Muscle layer of duodenum (tissue), 2 donors: ENCODE measurements around the gene IRF1.
"Not testable (repeated sequence)": the region's sequence is repeated elsewhere in the genome, so short reads cannot be mapped to it uniquely, and the experiment has no call there.

Experiments
- H3K27ac ChIP-seq: one replicate; pipeline ENCODE4 v1.7.0; 2013; ENCODE audit warnings: mild to moderate bottlenecking, low read length
- H3K27me3 ChIP-seq: one replicate; pipeline ENCODE4 v1.7.0; 2013; ENCODE audit warnings: low read depth, mild to moderate bottlenecking, control low read depth, low read length
- H3K36me3 ChIP-seq, 2 donors: one replicate each; pipeline ENCODE4 v1.7.0; 2013; ENCODE audit warnings: low read length in 2 of 2, control low read depth in 1 of 2, mild to moderate bottlenecking in 1 of 2; ENCODE audit not compliant: insufficient read depth in 2 of 2, control insufficient read depth in 1 of 2
- H3K4me1 ChIP-seq, 2 donors: one replicate each; pipeline ENCODE4 v1.7.0; 2013; ENCODE audit warnings: low read length in 2 of 2, mild to moderate bottlenecking in 2 of 2, control low read depth in 1 of 2, moderate library complexity in 1 of 2; ENCODE audit not compliant: insufficient read depth in 2 of 2, control insufficient read depth in 1 of 2
- H3K4me3 ChIP-seq, 2 donors: one replicate each; pipeline ENCODE4 v1.7.0; 2013; ENCODE audit warnings: low read length in 2 of 2, low read depth in 1 of 2, mild to moderate bottlenecking in 1 of 2
- H3K9me3 ChIP-seq, 2 donors: one replicate each; pipeline ENCODE4 v1.7.0; 2013; ENCODE audit warnings: low read length in 2 of 2, control low read depth in 1 of 2, mild to moderate bottlenecking in 1 of 2; ENCODE audit not compliant: control insufficient read depth in 1 of 2
- donor health status: healthy.

The IRF1 gene

GRCh38 chr5:132490484-132491367, at the start of gene IRF1:
Gene IRF1 (minus strand): TSS chr5:132490773. CDS start chr5:132489478, 1,295 bp downstream.
- H3K27ac ChIP-seq, result peak within 1 kb of the TSS; percentile 92
- H3K27me3 ChIP-seq, result no peaks in the 10 kb centered on the region
- peaks cover 21 to 35% of the 10 kb centered on the region in 2 donors for H3K36me3 ChIP-seq
- peak within 1 kb of the TSS; percentile 80 to 89 for H3K4me3 ChIP-seq
- no peaks in the 10 kb centered on the region for H3K9me3 ChIP-seq
- H3K4me1 ChIP-seq, result peaks cover 43 to 53% of the 10 kb centered on the region in 2 donors

GRCh38 chr5:132540149-132540548, 49.6 kb upstream of the IRF1 start:
- H3K27ac ChIP-seq, result no peak overlapping the region
- H3K27me3 ChIP-seq, result no peaks in the 10 kb centered on the region
- H3K36me3 ChIP-seq, result no peaks in the 10 kb centered on the region
- no peak overlapping the region for H3K4me3 ChIP-seq
- no peaks in the 10 kb centered on the region for H3K4me1 ChIP-seq
- H3K9me3 ChIP-seq, result no peaks in the 10 kb centered on the region

- H3K27ac ChIP-seq, result no peak overlapping the region
- H3K4me3 ChIP-seq, result no peak overlapping the region
- no peaks in the 10 kb centered on the region for H3K27me3 ChIP-seq
- H3K9me3 ChIP-seq, result no peaks in the 10 kb centered on the region
- no peaks in the 10 kb centered on the region for H3K4me1 ChIP-seq
- no peaks in the 10 kb centered on the region for H3K36me3 ChIP-seq
These were observed 49.1 kb upstream of the IRF1 start for GRCh38 chr5:132539716-132540115.

- no peaks in the 10 kb centered on the region for H3K4me1 ChIP-seq
- H3K36me3 ChIP-seq, result no peaks in the 10 kb centered on the region
- no peaks in the 10 kb centered on the region for H3K9me3 ChIP-seq
- H3K4me3 ChIP-seq, result no peak overlapping the region
- H3K27me3 ChIP-seq, result no peaks in the 10 kb centered on the region
- H3K27ac ChIP-seq, result no peak overlapping the region
These were observed 40.4 kb upstream of the IRF1 start for GRCh38 chr5:132530946-132531345.

GRCh38 chr5:132528866-132529634, 38.5 kb upstream of the IRF1 start:
- no peak overlapping the region for H3K27ac ChIP-seq
- no peaks in the 10 kb centered on the region for H3K36me3 ChIP-seq
- no peaks in the 10 kb centered on the region for H3K9me3 ChIP-seq
- H3K4me1 ChIP-seq, result no peaks in the 10 kb centered on the region
- H3K4me3 ChIP-seq, result no peak overlapping the region
- H3K27me3 ChIP-seq, result no peaks in the 10 kb centered on the region

- H3K4me1 ChIP-seq, result no peaks in the 10 kb centered on the region
- H3K9me3 ChIP-seq, result no peaks in the 10 kb centered on the region
- H3K27me3 ChIP-seq, result no peaks in the 10 kb centered on the region
- no peak overlapping the region for H3K27ac ChIP-seq
- H3K4me3 ChIP-seq, result no peak overlapping the region
- no peaks in the 10 kb centered on the region for H3K36me3 ChIP-seq
These were observed 37.4 kb upstream of the IRF1 start for GRCh38 chr5:132528021-132528420.

- H3K27me3 ChIP-seq, result no peaks in the 10 kb centered on the region
- H3K4me3 ChIP-seq, result no peak overlapping the region
- H3K4me1 ChIP-seq, result no peaks in the 10 kb centered on the region
- H3K36me3 ChIP-seq, result no peaks in the 10 kb centered on the region
- H3K9me3 ChIP-seq, result no peaks in the 10 kb centered on the region
- no peak overlapping the region for H3K27ac ChIP-seq
These were observed 36.5 kb upstream of the IRF1 start for GRCh38 chr5:132526974-132527564.

- Histone ChIP-seq H3K36me3 (no peaks in the 10 kb centered on the region), H3K27ac (no peak overlapping the region), H3K4me1 (no peaks in the 10 kb centered on the region), H3K4me3 (no peak overlapping the region), H3K9me3 (peaks cover 0 to under 1% of the 10 kb centered on the region in 2 donors), H3K27me3 (no peaks in the 10 kb centered on the region)
These were observed 35.9 kb upstream of the IRF1 start for GRCh38 chr5:132526290-132526973.

- H3K4me1 ChIP-seq, result no peaks in the 10 kb centered on the region
- no peak overlapping the region for H3K4me3 ChIP-seq
These were observed 34.7 kb upstream of the IRF1 start for GRCh38 chr5:132525299-132525724.

GRCh38 chr5:132524877-132525276, 34.3 kb upstream of the IRF1 start:
- not testable (repeated sequence) for H3K9me3 ChIP-seq, H3K27me3 ChIP-seq, H3K36me3 ChIP-seq, H3K4me3 ChIP-seq, H3K27ac ChIP-seq, H3K4me1 ChIP-seq

More at GRCh38 chr5:132525299-132525724, 34.7 kb upstream of the IRF1 start:
- Histone ChIP-seq H3K27me3 (no peaks in the 10 kb centered on the region), H3K27ac (no peak overlapping the region), H3K9me3 (peaks cover 0 to 4% of the 10 kb centered on the region in 2 donors), H3K36me3 (no peaks in the 10 kb centered on the region)

- not testable (repeated sequence) for H3K9me3 ChIP-seq, H3K27me3 ChIP-seq, H3K27ac ChIP-seq, H3K4me3 ChIP-seq, H3K4me1 ChIP-seq, H3K36me3 ChIP-seq
These were observed 31.5 kb upstream of the IRF1 start for GRCh38 chr5:132522067-132522466.
